Stomach (tissue), 9 donors: ENCODE results near the gene CYTH1. TPM values are rescaled to one million over a fixed set of nuclear protein-coding genes. Genes with fewer than 3 reads are reported as not detected.

Experiments used
- DNase-seq, 2 donors: peaks; one replicate each; pipeline versions ENCODE4 v3.0.0 to v3.0.0-alpha.2; 2013 to 2019
- H3K27ac ChIP-seq, 5 donors: fragments of 200-600 bp in 4 of 5; sonication (generic) in 4 of 5; one replicate each; pipeline ENCODE4 v1.5.1; 2013 to 2019; ENCODE audit warnings: mild to moderate bottlenecking in 1 of 5, moderate library complexity in 1 of 5
- H3K27me3 ChIP-seq, 3 donors: fragments of 200-600 bp; sonication (generic); one replicate each; pipeline ENCODE4 v1.5.1; 2017 to 2019; ENCODE audit warnings: mixed run types in 1 of 3
- H3K36me3 ChIP-seq, 4 donors: fragments of 200-600 bp; sonication (generic); 1 replicate in 3 of 4; 2 replicates in 1 of 4; pipeline ENCODE4 v1.5.1; 2016 to 2019
- H3K4me1 ChIP-seq, 4 donors: fragments of 200-600 bp; sonication (generic); one replicate each; pipeline ENCODE4 v1.5.1; 2016 to 2019
- H3K4me3 ChIP-seq, 4 donors: fragments of 200-600 bp; sonication (generic) in 3 of 4; one replicate each; pipeline ENCODE4 v1.5.1; 2016 to 2019; ENCODE audit warnings: mild to moderate bottlenecking in 1 of 4
- H3K9me3 ChIP-seq, 4 donors: fragments of 200-600 bp; sonication (generic); one replicate each; pipeline ENCODE4 v1.5.1; 2016 to 2019
- CTCF ChIP-seq, 7 experiments: fragments of 450-650 bp in 4 of 7; fragments of 200-600 bp in 3 of 7; sonication (generic) in 3 of 7; IDR thresholded peaks; one replicate each; pipeline ENCODE4 v1.5.1; 2016 to 2019; ENCODE audit warnings: antibody characterized with exemption in 7 of 7, control low read depth in 2 of 7, mild to moderate bottlenecking in 1 of 7
- EP300 ChIP-seq: sonication (generic); formaldehyde crosslinking; IDR thresholded peaks from one replicate; pipeline ENCODE4 v1.6.1; 2017; ENCODE audit warnings: antibody characterized with exemption
- POLR2A ChIP-seq, 4 donors: fragments of 450-650 bp; IDR thresholded peaks; one replicate each; pipeline ENCODE4 v1.6.1; 2016; ENCODE audit warnings: antibody characterized with exemption in 4 of 4, control low read depth in 2 of 4, mild to moderate bottlenecking in 1 of 4, moderate library complexity in 1 of 4
- POLR2AphosphoS5 ChIP-seq, 3 donors: sonication (generic); formaldehyde crosslinking; IDR thresholded peaks; one replicate each; pipeline ENCODE4 v1.6.1; 2016; ENCODE audit warnings: antibody characterized with exemption in 3 of 3
- WGBS, 5 donors: extraction: QIAGEN DNeasy Blood & Tissue Kit in 3 of 5; methylation state at CpG; one replicate each; pipeline versions ENCODE4 v1.1.5 to v1.1.7; 2013 to 2018; 5-methylcytosine and 5-hydroxymethylcytosine counted together
- intact Hi-C: fragments of 100-400 bp; cut with DNase I; formaldehyde crosslinking; loops from one replicate; pipeline ENCODE4 v1.15.1; 2023; ENCODE audit warnings: low total_unique reads
- polyA plus RNA-seq, 3 donors: library from polyadenylated mRNA; stranded (reverse); fragments of 200-250 nt; gene quantifications; one replicate each; pipeline ENCODE4 v1.2.3, GENCODE V29; 2013
- total RNA-seq, 5 donors: library from RNA; depleted of rRNA; stranded (reverse); fragments of >200 nt; gene quantifications; one replicate each; pipeline versions ENCODE4 v1.1.0 to v1.2.3, GENCODE V29; 2014 to 2016
- donor health status: healthy with polysubstance abuse.
- donor health status: Bipolar disorder and iron deficiency.
- donor health status: healthy.

Gene CYTH1
- total and polyA plus RNA-seq, 8 donors = 29.6 to 137 (median 55.9) TPM

GRCh38 chr17:78765821-78766220, 16.3 kb downstream of the CYTH1 start:
- no peak for TF ChIP-seq EP300
- no peak for TF ChIP-seq POLR2A (IDR thresholded peaks at IDR 0.05)
- no peak for TF ChIP-seq POLR2AphosphoS5 (IDR thresholded peaks at IDR 0.05)
- TF ChIP-seq CTCF (IDR thresholded peaks at IDR 0.05) = no peak
- peaks cover 21 to 79% (median 47%) of the 10 kb centered on the region in 4 donors for H3K4me1 ChIP-seq
- peak overlapping the region in 1 of 5 donors; percentile 38 for H3K27ac ChIP-seq
- 56 to 78% (median 62%) methylated on average over 2 to 3 of the region's 3 CpGs for WGBS, 5 donors
- DNase-seq = no peak
- H3K9me3 ChIP-seq = no peaks in the 10 kb centered on the region
- intact Hi-C loops = no loop called here
- no peaks in the 10 kb centered on the region for H3K36me3 ChIP-seq
- no peaks in the 10 kb centered on the region for H3K27me3 ChIP-seq
- no peak overlapping the region for H3K4me3 ChIP-seq

GRCh38 chr17:78764871-78765270, 17.2 kb downstream of the CYTH1 start:
- DNase-seq = no peak
- TF ChIP-seq POLR2A (IDR thresholded peaks at IDR 0.05) = no peak
- no peak for TF ChIP-seq EP300
- no peak for TF ChIP-seq CTCF (IDR thresholded peaks at IDR 0.05)
- TF ChIP-seq POLR2AphosphoS5 (IDR thresholded peaks at IDR 0.05) = no peak
- intact Hi-C loops = no loop called here
- Histone ChIP-seq H3K27me3 (no peaks in the 10 kb centered on the region), H3K4me3 (no peak overlapping the region), H3K36me3 (no peaks in the 10 kb centered on the region), H3K27ac (no peak overlapping the region), H3K9me3 (no peaks in the 10 kb centered on the region), H3K4me1 (peaks cover 24 to 80% (median 49%) of the 10 kb centered on the region in 4 donors)
- WGBS, 5 donors = 91 to 98% (median 94%) methylated on average over 8 of the region's 8 CpGs

GRCh38 chr17:78763561-78763960, 18.5 kb downstream of the CYTH1 start:
- Histone ChIP-seq H3K27ac (no peak overlapping the region), H3K9me3 (no peaks in the 10 kb centered on the region), H3K4me1 (peaks cover 36 to 82% (median 59%) of the 10 kb centered on the region in 4 donors), H3K27me3 (no peaks in the 10 kb centered on the region), H3K36me3 (no peaks in the 10 kb centered on the region), H3K4me3 (no peak overlapping the region)
- intact Hi-C loops = no loop called here
- no peak for DNase-seq
- WGBS, 5 donors = 93 to 99% (median 96%) methylated on average over 3 of the region's 3 CpGs
- TF ChIP-seq EP300 = no peak
- TF ChIP-seq POLR2AphosphoS5 (IDR thresholded peaks at IDR 0.05) = no peak
- TF ChIP-seq CTCF (IDR thresholded peaks at IDR 0.05) = no peak
- no peak for TF ChIP-seq POLR2A (IDR thresholded peaks at IDR 0.05)

GRCh38 chr17:78761789-78762406, 20.2 kb downstream of the CYTH1 start:
- no peak for DNase-seq
- Histone ChIP-seq H3K9me3 (no peaks in the 10 kb centered on the region), H3K4me1 (peaks cover 29 to 82% (median 56%) of the 10 kb centered on the region in 4 donors), H3K27me3 (no peaks in the 10 kb centered on the region), H3K4me3 (no peak overlapping the region), H3K27ac (peak overlapping the region in 1 of 5 donors; percentile 50), H3K36me3 (no peaks in the 10 kb centered on the region)
- intact Hi-C loops = no loop called here
- no peak for TF ChIP-seq EP300
- no peak for TF ChIP-seq CTCF (IDR thresholded peaks at IDR 0.05)
- no peak for TF ChIP-seq POLR2AphosphoS5 (IDR thresholded peaks at IDR 0.05)
- no peak for TF ChIP-seq POLR2A (IDR thresholded peaks at IDR 0.05)
- 38 to 46% (median 41%) methylated on average over 5 of the region's 5 CpGs for WGBS, 5 donors
